Upper lobe of left lung (tissue), 4 donors: ENCODE data around the gene HIBADH.

Source experiments
- CTCF ChIP-seq, 6 experiments: fragments of 450-650 bp in 4 of 6; fragments of 200-600 bp in 2 of 6; sonication (generic) in 2 of 6; IDR thresholded peaks; one replicate each; pipeline ENCODE4 v1.5.1; 2016 to 2019; ENCODE audit warnings: antibody characterized with exemption in 6 of 6
- POLR2A ChIP-seq, 4 donors: fragments of 450-650 bp; IDR thresholded peaks; one replicate each; pipeline ENCODE4 v1.5.1; 2016 to 2017; ENCODE audit warnings: antibody characterized with exemption in 4 of 4, mild to moderate bottlenecking in 2 of 4
- POLR2AphosphoS5 ChIP-seq, 2 donors: sonication (generic); formaldehyde crosslinking; IDR thresholded peaks; one replicate each; pipeline ENCODE4 v1.5.1; 2017; ENCODE audit warnings: antibody characterized with exemption in 2 of 2

- TF ChIP-seq POLR2A (IDR thresholded peaks at IDR 0.05) (no peak), CTCF (IDR thresholded peaks at IDR 0.05) (no peak), POLR2AphosphoS5 (IDR thresholded peaks at IDR 0.05) (no peak)
Observed at GRCh38 chr7:27712217-27712616, 49.5 kb upstream of the HIBADH start.
